B cell (primary cell): ENCODE results near the gene CCDC171. TPM values are rescaled to one million over a fixed set of nuclear protein-coding genes. Genes with fewer than 3 reads are reported as not detected.

ENCODE experiments used
- ATAC-seq: fragments of 200-7000 bp; cut with Tn5 transposase; one replicate; pipeline ENCODE4 v1.10.0; 2021; ENCODE audit warnings: low read depth, mild to moderate bottlenecking, moderate number of reproducible peaks, moderate library complexity
- CTCF ChIA-PET: fragments of 350-600 bp; sonication (Branson Sonifier 250); formaldehyde crosslinking; loops from one replicate; lab custom pipeline; 2021; ENCODE audit warnings: antibody characterized with exemption, inconsistent platforms; lab: Charles Lee
- POLR2A ChIA-PET: fragments of 350-600 bp; sonication (Branson Sonifier 250); formaldehyde crosslinking; loops from one replicate; lab custom pipeline; 2021; ENCODE audit warnings: antibody characterized with exemption; lab: Charles Lee
- DNase-seq: peaks from one replicate; pipeline ENCODE4 v3.0.0; 2013
- H2AFZ ChIP-seq: 2 replicates; pipeline ENCODE4 v1.6.1; 2012; ENCODE audit warnings: mild to moderate bottlenecking, low read depth, low read length; ENCODE audit not compliant: insufficient read depth, poor library complexity, severe bottlenecking
- H3K27ac ChIP-seq, 2 donors: 1 replicate in 1 of 2; 2 replicates in 1 of 2; pipeline ENCODE4 v1.5.1; 2012 to 2013; ENCODE audit warnings: low read length in 2 of 2, mild to moderate bottlenecking in 2 of 2, moderate library complexity in 1 of 2
- H3K27me3 ChIP-seq, 4 experiments: fragments of 200-600 bp in 1 of 4; sonication (generic) in 1 of 4; replicated peaks in 1 of 4; 1 replicate in 2 of 4; 2 replicates in 2 of 4; pipeline versions ENCODE4 v1.6.1 to v1.7.0; 2013 to 2016; ENCODE audit warnings: low read length in 3 of 4, mild to moderate bottlenecking in 2 of 4, mixed read lengths in 1 of 4, moderate library complexity in 1 of 4; ENCODE audit not compliant: insufficient read depth in 4 of 4, control insufficient read depth in 3 of 4; ENCODE audit errors: control extremely low read depth in 1 of 4
- H3K36me3 ChIP-seq, 2 experiments: replicated peaks in 1 of 2; 1 replicate in 1 of 2; 2 replicates in 1 of 2; pipeline versions ENCODE4 v1.6.1 to v1.7.1; 2013; ENCODE audit warnings: low read length in 1 of 2; ENCODE audit not compliant: insufficient read depth in 2 of 2, control insufficient read depth in 1 of 2; ENCODE audit errors: control extremely low read depth in 1 of 2, extremely low read depth in 1 of 2
- H3K4me1 ChIP-seq, 2 donors: fragments of 200-600 bp in 1 of 2; sonication (generic) in 1 of 2; 1 replicate in 1 of 2; 2 replicates in 1 of 2; pipeline versions ENCODE4 v1.5.1 to v1.6.1; 2013 to 2017; ENCODE audit warnings: low read length in 2 of 2; ENCODE audit not compliant: control insufficient read depth in 2 of 2, insufficient read depth in 2 of 2
- H3K4me2 ChIP-seq: replicated peaks from 2 replicates; pipeline ENCODE3; 2012; ENCODE audit warnings: mild to moderate bottlenecking, low read depth, low read length; ENCODE audit not compliant: poor library complexity, severe bottlenecking
- H3K4me3 ChIP-seq, 5 experiments: fragments of 200-600 bp in 1 of 5; sonication (generic) in 1 of 5; 1 replicate in 3 of 5; 2 replicates in 2 of 5; pipeline versions ENCODE4 v1.5.1 to v1.7.0; 2011 to 2016; ENCODE audit warnings: low read length in 4 of 5, mild to moderate bottlenecking in 4 of 5, low read depth in 2 of 5, control low read depth in 1 of 5, moderate library complexity in 1 of 5; ENCODE audit not compliant: insufficient read depth in 1 of 5; ENCODE audit errors: control extremely low read depth in 1 of 5, extremely low read depth in 1 of 5
- H3K79me2 ChIP-seq: fragments of 200-600 bp; sonication (generic); one replicate; pipeline ENCODE4 v1.6.0; 2016; ENCODE audit warnings: low read length; ENCODE audit not compliant: control insufficient read depth, insufficient read depth
- H3K9ac ChIP-seq: fragments of 200-600 bp; sonication (generic); 2 replicates; pipeline ENCODE4 v1.6.1; 2017; ENCODE audit warnings: mild to moderate bottlenecking, low read length, moderate library complexity
- H3K9me3 ChIP-seq, 3 donors: one replicate each; pipeline versions ENCODE4 v1.6.1 to v1.7.1; 2013; ENCODE audit warnings: low read length in 2 of 3; ENCODE audit not compliant: control insufficient read depth in 2 of 3, insufficient read depth in 1 of 3; ENCODE audit errors: control extremely low read depth in 1 of 3
- H4K20me1 ChIP-seq: 2 replicates; pipeline ENCODE4 v1.6.0; 2012; ENCODE audit warnings: mild to moderate bottlenecking, low read length; ENCODE audit not compliant: insufficient read depth, control insufficient read depth, poor library complexity, severe bottlenecking
- H3K27ac Mint-ChIP-seq: one replicate; pipeline ENCODE4 v1.8.0; 2021; ENCODE audit warnings: mixed read lengths
- H3K27me3 Mint-ChIP-seq: one replicate; pipeline ENCODE4 v1.8.0; 2021; ENCODE audit warnings: mixed read lengths
- H3K4me1 Mint-ChIP-seq: one replicate; pipeline ENCODE4 v1.8.0; 2021; ENCODE audit warnings: mixed read lengths
- H3K4me3 Mint-ChIP-seq: one replicate; pipeline ENCODE4 v1.8.0; 2021; ENCODE audit warnings: mixed read lengths
- H3K9me3 Mint-ChIP-seq: one replicate; pipeline ENCODE4 v1.8.0; 2022; ENCODE audit warnings: mixed read lengths; ENCODE audit not compliant: insufficient read depth
- EZH2 ChIP-seq: IDR thresholded peaks from 2 replicates; pipeline ENCODE4 v1.6.1; 2012; ENCODE audit warnings: borderline replicate concordance, low read depth, mild to moderate bottlenecking, moderate library complexity, low read length; ENCODE audit not compliant: insufficient read depth, poor library complexity, severe bottlenecking
- WGBS: methylation state at CpG from one replicate; pipeline ENCODE4 v1.1.5; 2013; ENCODE audit warnings: missing lambda C conversion rate; ENCODE audit not compliant: insufficient coverage; 5-methylcytosine and 5-hydroxymethylcytosine counted together
- intact Hi-C: fragments of 100-400 bp; cut with micrococcal nuclease; formaldehyde crosslinking; loops from one replicate; pipeline ENCODE4 v1.10.0; 2022
- polyA plus RNA-seq: library from polyadenylated mRNA; depleted of rRNA; stranded (reverse); fragments of >200 nt; gene quantifications from 2 replicates; pipeline ENCODE4 v1.2.3, GENCODE V29; 2012
- total RNA-seq, 2 donors: library from RNA; stranded (reverse); fragments of 120-200 nt in 1 of 2; gene quantifications; 1 replicate in 1 of 2; 2 replicates in 1 of 2; pipeline versions ENCODE4 v1.2.3 to v1.2.4, GENCODE V29; 2013 to 2022
- TF ChIP-seq, protein P1 (sequence below): fragments of 200-600 bp; IDR thresholded peaks from one replicate; pipeline ENCODE4 v1.8.0; 2022; ENCODE audit warnings: antibody characterized with exemption, mild to moderate bottlenecking

Gene CCDC171
- total and polyA plus RNA-seq, 2 donors (not counting 1 experiment from before 2014, with no cell fraction given): 0.22 to 6.3 TPM

DNA sequence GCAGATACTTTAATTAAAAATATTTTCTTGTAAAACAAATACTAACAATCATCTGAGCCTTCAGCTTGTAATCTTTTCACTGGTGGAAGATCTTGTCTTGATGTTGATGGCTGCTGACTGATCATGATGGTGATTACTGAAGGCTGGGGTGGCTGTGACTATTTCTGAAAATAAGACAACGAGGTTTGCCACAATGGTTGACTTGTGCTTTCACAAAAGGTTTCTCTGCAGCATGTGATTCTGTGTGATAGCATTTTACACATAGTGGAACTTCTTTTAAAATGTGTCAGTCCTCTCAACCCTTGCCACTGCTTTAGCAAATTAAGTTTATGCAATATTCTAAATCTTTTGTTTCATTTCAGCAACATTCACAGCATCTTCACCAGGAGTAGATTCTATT, 461.0 kb downstream of the CCDC171 start:
- no peak overlapping the region for H3K4me3 Mint-ChIP-seq
- no peak overlapping the region for H3K27ac ChIP-seq
- no peaks in the 10 kb centered on the region for H4K20me1 ChIP-seq
- no peak overlapping the region for H3K4me3 ChIP-seq
- no peak overlapping the region for H2AFZ ChIP-seq
- H3K27me3 ChIP-seq: no peaks in the 10 kb centered on the region
- H3K79me2 ChIP-seq: no peaks in the 10 kb centered on the region
- TF ChIP-seq EZH2: no peak
- TF ChIP-seq, protein P1, sequence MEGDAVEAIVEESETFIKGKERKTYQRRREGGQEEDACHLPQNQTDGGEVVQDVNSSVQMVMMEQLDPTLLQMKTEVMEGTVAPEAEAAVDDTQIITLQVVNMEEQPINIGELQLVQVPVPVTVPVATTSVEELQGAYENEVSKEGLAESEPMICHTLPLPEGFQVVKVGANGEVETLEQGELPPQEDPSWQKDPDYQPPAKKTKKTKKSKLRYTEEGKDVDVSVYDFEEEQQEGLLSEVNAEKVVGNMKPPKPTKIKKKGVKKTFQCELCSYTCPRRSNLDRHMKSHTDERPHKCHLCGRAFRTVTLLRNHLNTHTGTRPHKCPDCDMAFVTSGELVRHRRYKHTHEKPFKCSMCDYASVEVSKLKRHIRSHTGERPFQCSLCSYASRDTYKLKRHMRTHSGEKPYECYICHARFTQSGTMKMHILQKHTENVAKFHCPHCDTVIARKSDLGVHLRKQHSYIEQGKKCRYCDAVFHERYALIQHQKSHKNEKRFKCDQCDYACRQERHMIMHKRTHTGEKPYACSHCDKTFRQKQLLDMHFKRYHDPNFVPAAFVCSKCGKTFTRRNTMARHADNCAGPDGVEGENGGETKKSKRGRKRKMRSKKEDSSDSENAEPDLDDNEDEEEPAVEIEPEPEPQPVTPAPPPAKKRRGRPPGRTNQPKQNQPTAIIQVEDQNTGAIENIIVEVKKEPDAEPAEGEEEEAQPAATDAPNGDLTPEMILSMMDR: no peak
- H3K27me3 Mint-ChIP-seq: no peaks in the 10 kb centered on the region
- H3K27ac Mint-ChIP-seq: no peak overlapping the region
- intact Hi-C loops: no loop called here
- DNase-seq (no peak), ATAC-seq (no peak)
- WGBS: no CpG with 5 or more reads among the region's 1 CpG
- H3K9me3 ChIP-seq: peaks cover 0 to 8% (median 0%) of the 10 kb centered on the region in 3 donors
- no peaks in the 10 kb centered on the region for H3K36me3 ChIP-seq
- H3K4me2 ChIP-seq: no peak overlapping the region
- no peaks in the 10 kb centered on the region for H3K4me1 Mint-ChIP-seq
- ChIA-PET POLR2A (no interaction called here), CTCF (no interaction called here)
- H3K9me3 Mint-ChIP-seq: peaks cover 2% of the 10 kb centered on the region
- H3K9ac ChIP-seq: no peak overlapping the region
- H3K4me1 ChIP-seq: no peaks in the 10 kb centered on the region

DNA sequence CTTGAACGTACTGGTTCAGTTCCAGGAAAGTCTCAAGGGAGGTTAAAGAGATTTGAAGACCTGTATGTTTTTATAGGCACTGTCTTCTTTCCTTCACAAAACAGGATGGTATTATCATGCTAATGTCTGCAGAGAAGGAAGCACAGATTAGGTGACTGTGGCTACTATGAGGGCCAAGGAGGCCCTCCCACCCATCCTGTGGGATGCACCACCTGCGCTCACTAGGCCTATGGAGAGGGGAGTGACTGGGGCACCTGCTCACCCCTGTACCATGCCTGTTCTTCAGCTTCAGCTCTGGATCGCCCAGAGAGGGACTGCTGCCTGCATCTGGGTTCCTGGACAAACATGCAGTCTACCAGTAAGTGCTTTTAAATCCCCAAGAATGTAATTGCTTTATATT, 469.4 kb downstream of the CCDC171 start:
- DNase-seq: no peak
- H4K20me1 ChIP-seq: no peaks in the 10 kb centered on the region
- no peak for ATAC-seq
- H3K4me1 ChIP-seq: no peaks in the 10 kb centered on the region
- no peak overlapping the region for H2AFZ ChIP-seq
- TF ChIP-seq EZH2: no peak
- TF ChIP-seq, protein P1: no peak
- no peaks in the 10 kb centered on the region for H3K36me3 ChIP-seq
- H3K27ac ChIP-seq: no peak overlapping the region
- no peak overlapping the region for H3K4me3 Mint-ChIP-seq
- H3K27ac Mint-ChIP-seq: no peak overlapping the region
- H3K79me2 ChIP-seq: no peaks in the 10 kb centered on the region
- H3K9me3 Mint-ChIP-seq: no peaks in the 10 kb centered on the region
- no peak overlapping the region for H3K4me2 ChIP-seq
- ChIA-PET POLR2A (no interaction called here), CTCF (no interaction called here)
- WGBS: 100% methylated on average over 1 of the region's 3 CpGs
- H3K4me3 ChIP-seq: no peak overlapping the region
- intact Hi-C loops: no loop called here
- peaks cover 0 to 8% (median 0%) of the 10 kb centered on the region in 3 donors for H3K9me3 ChIP-seq
- H3K4me1 Mint-ChIP-seq: no peaks in the 10 kb centered on the region
- no peak overlapping the region for H3K9ac ChIP-seq
- H3K27me3 ChIP-seq: no peaks in the 10 kb centered on the region
- no peaks in the 10 kb centered on the region for H3K27me3 Mint-ChIP-seq
